ENCODE data around the gene ZNF620. TPM values are rescaled to one million over a fixed set of nuclear protein-coding genes. Genes with fewer than 3 reads are reported as not detected.

Gene ZNF620
- total and polyA plus RNA-seq, 12 donors = 1.3 to 3.6 (median 2.6) TPM

DNA sequence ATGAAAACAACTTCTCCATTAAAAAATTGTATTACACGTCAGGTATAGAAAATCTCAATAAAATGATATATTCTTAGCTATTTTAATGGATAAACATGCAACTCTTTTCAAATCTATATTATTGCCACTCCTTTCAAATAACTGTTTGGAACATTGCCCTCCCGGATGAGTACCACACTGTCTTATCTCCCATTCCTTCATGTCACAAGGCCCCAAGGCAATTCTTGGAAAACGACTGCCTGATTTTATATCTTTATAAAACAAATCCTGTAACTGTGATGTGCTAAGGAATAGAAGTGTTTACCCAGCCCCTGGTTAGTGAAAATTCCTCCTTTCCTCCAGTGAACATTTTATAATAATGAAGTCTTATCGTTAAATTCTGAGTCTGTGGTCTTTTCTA lies 35.1 kb upstream of the ZNF620 start:
- TF ChIP-seq, protein P1, sequence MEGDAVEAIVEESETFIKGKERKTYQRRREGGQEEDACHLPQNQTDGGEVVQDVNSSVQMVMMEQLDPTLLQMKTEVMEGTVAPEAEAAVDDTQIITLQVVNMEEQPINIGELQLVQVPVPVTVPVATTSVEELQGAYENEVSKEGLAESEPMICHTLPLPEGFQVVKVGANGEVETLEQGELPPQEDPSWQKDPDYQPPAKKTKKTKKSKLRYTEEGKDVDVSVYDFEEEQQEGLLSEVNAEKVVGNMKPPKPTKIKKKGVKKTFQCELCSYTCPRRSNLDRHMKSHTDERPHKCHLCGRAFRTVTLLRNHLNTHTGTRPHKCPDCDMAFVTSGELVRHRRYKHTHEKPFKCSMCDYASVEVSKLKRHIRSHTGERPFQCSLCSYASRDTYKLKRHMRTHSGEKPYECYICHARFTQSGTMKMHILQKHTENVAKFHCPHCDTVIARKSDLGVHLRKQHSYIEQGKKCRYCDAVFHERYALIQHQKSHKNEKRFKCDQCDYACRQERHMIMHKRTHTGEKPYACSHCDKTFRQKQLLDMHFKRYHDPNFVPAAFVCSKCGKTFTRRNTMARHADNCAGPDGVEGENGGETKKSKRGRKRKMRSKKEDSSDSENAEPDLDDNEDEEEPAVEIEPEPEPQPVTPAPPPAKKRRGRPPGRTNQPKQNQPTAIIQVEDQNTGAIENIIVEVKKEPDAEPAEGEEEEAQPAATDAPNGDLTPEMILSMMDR (IDR thresholded peaks at IDR 0.05) = no peak
- no peak overlapping the region for H3K4me3 ChIP-seq
- H3K9me3 ChIP-seq = no peaks in the 10 kb centered on the region
- H3K27me3 ChIP-seq = no peaks in the 10 kb centered on the region
- H3K36me3 ChIP-seq = peaks cover 0 to 14% (median 0%) of the 10 kb centered on the region in 9 donors
- no peaks in the 10 kb centered on the region for H3K4me1 ChIP-seq
- DNase-seq (no peak), ATAC-seq (no peak)
- H3K27ac ChIP-seq = no peak overlapping the region
- 75% methylated on average over 4 of the region's 4 CpGs for WGBS, 2 donors
- intact Hi-C loops (cut with DNase I) = loop anchor here in 2 of 10 donors (10.0 kb wide), 1 partner anchor 54 kb away; the partner anchor contains the start of gene ZNF621 (in 2 of the 2)

DNA sequence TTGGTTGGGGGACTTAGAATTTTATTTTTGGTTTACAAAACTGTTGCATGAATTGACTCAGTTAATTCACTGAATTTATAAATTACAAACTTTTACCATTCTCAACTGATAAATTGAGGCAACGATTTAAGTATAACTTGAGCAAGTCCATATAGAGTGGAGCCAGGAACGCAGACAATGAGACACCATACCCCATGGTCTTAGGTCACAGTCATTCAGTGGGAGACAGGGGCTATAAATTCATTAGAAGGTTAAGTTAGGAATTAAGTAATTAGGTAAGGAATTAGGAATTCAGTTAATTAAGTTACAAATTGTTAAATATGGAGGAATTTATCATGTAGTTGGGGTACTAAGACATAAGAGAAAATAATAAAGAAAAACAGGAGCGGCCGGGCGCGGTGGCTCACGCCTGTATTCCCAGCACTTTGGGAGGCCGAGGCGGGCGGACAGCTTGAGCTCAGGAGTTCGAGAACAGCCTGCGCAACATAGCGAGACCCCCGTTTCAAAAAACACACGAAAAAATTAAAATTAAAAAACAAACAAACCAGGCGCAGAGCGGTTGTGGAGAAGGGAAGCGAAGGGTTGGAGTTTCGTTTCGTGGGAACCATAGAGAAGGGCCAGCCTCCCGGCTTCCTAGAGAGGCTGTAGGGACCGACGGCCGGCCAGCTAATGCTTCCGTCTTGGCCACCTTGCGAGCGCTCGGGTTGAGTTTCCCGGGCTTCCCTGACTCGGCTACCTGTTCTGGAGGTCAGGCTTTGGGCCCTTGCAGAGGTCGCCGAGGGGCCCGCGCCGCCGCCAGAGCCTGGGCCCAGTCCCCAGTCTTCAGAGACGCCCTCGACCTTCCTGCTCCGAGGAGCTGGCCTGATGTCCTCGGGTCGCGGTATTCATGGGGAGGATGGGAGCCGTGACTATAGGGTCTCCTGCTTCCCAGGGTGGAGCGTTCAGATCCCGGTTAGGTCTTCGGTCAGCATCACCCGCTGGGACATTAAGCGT lies 29.1 kb upstream of the ZNF620 start, which contains the start of gene ZNF619:
Gene ZNF619 (plus strand): TSS at position 645 of the 993 bp plus-strand sequence. CDS start 858 bp downstream, outside the sequence.
- Histone ChIP-seq H3K27ac (peak within 1 kb of the TSS in 9 of 10 donors; percentile 69 to 92 (median 78)), H3K4me3 (peak within 1 kb of the TSS; percentile 71 to 94 (median 84)), H3K9me3 (no peaks in the 10 kb centered on the region), H3K4me1 (peaks cover 0 to 17% (median 11%) of the 10 kb centered on the region in 9 donors), H3K36me3 (peaks cover 0 to 35% (median 18%) of the 10 kb centered on the region in 9 donors), H3K27me3 (no peaks in the 10 kb centered on the region)
- intact Hi-C loops (cut with DNase I) = loop anchor here in 4 of 10 donors (2.0 to 10.0 kb wide), 3 partner anchors 46 to 48 kb away; partner anchors contain the start of gene ZNF621 (in 4 of the 4)
- WGBS, 2 donors = 13 to 17% methylated on average over 48 of the region's 48 CpGs
- ATAC-seq (peak; percentile 91 to 97 (median 96)), DNase-seq (peak; percentile 76 to 82)
- TF ChIP-seq, protein P1 (IDR thresholded peaks at IDR 0.05) = no peak

DNA sequence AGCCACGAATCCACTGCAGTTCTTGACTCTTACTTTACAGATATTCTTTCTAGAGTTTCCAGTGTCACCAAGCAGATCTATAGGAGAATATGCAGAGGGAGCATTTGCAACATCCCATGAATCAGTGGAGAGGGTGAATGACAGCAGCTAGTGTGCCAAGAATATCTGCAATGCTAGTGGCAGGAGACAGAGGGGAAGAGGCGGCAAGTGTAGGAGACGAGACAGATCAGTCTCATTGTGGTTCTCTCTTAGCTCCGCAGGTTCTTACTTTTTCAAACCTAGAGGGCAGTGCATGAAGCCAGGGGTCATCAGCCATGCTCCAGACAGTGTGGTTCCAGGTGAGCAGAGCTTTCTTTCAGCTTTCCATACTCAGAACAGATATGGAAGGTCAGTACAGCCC lies 28.2 kb upstream of the ZNF620 start:
- no peaks in the 10 kb centered on the region for H3K27me3 ChIP-seq
- peaks cover 0 to 17% (median 11%) of the 10 kb centered on the region in 9 donors for H3K4me1 ChIP-seq
- intact Hi-C loops (cut with DNase I) = loop anchor here in 4 of 10 donors (2.0 to 10.0 kb wide), 3 partner anchors 45 to 47 kb away; partner anchors contain the start of gene ZNF621 (in 4 of the 4)
- H3K4me3 ChIP-seq = peak overlapping the region in 9 of 10 donors; percentile 71 to 94 (median 83)
- ATAC-seq (peak in 6 of 8 donors; percentile 13 to 46 (median 38)), DNase-seq (no peak)
- H3K27ac ChIP-seq = peak overlapping the region in 6 of 10 donors; percentile 71 to 92 (median 76)
- peaks cover 0 to 44% (median 26%) of the 10 kb centered on the region in 9 donors for H3K36me3 ChIP-seq
- 33 to 36% methylated on average over 4 of the region's 4 CpGs for WGBS, 2 donors
- no peaks in the 10 kb centered on the region for H3K9me3 ChIP-seq
- TF ChIP-seq, protein P1 (IDR thresholded peaks at IDR 0.05) = no peak

DNA sequence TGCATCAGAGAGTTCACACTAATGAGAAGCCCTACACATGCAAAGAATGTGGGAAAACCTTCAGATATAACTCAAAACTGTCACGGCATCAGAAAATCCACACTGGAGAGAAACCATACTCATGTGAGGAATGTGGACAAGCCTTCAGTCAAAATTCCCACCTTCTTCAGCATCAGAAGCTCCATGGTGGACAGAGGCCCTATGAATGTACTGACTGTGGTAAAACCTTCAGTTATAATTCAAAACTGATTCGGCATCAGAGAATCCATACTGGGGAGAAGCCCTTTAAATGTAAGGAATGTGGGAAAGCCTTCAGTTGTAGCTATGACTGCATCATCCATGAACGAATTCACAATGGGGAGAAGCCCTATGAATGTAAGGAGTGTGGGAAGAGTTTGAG lies 18.7 kb upstream of the ZNF620 start:
- peaks cover 0 to 72% (median 55%) of the 10 kb centered on the region in 9 donors for H3K36me3 ChIP-seq
- DNase-seq (no peak), ATAC-seq (no peak)

More for the DNA sequence above, 18.7 kb upstream of the ZNF620 start:
- no peak overlapping the region for H3K4me3 ChIP-seq
- no peaks in the 10 kb centered on the region for H3K4me1 ChIP-seq
- WGBS, 2 donors = 98% methylated on average over 3 of the region's 3 CpGs
- no peaks in the 10 kb centered on the region for H3K27me3 ChIP-seq
- intact Hi-C loops (cut with DNase I) = no loop called here
- no peak overlapping the region for H3K27ac ChIP-seq
- H3K9me3 ChIP-seq = peaks cover 0 to 35% (median 16%) of the 10 kb centered on the region in 11 donors
- TF ChIP-seq, protein P1 (IDR thresholded peaks at IDR 0.05) = no peak

Data from heart right ventricle (tissue), 16 donors.